Activated T-cell treated with anti-CD3 and anti-CD28 coated beads for 4 hours (primary cell): ENCODE data around the gene RPL10.

Source experiments
- DNase-seq: peaks from one replicate; pipeline ENCODE4 v3.0.0-alpha.2; 2020

The RPL10 gene

GRCh38 chrX:154431341-154431740 lies 33.2 kb downstream of the RPL10 start:
- DNase-seq: no peak

DNA sequence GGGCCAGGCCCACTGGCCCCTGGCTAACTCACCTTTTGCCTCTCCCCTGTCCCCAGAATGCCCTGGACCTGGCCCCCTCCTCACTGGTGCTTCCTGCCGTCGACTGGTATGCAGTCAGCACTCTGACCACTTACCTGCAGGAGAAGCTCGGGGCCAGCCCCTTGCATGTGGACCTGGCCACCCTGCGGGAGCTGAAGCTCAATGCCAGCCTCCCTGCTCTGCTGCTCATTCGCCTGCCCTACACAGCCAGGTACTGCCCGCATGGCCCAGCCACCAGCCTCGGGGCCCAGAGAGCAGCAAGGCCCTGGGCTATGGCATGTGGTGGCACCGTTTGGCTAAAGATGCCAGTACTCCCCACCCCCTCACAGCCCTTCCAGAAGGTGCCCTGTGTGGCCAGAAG lies 34.0 kb downstream of the RPL10 start:
- no peak for DNase-seq

GRCh38 chrX:154433605-154434004 lies 35.4 kb downstream of the RPL10 start:
- no peak for DNase-seq

GRCh38 chrX:154434394-154435168 lies 36.4 kb downstream of the RPL10 start:
- no peak for DNase-seq

DNA sequence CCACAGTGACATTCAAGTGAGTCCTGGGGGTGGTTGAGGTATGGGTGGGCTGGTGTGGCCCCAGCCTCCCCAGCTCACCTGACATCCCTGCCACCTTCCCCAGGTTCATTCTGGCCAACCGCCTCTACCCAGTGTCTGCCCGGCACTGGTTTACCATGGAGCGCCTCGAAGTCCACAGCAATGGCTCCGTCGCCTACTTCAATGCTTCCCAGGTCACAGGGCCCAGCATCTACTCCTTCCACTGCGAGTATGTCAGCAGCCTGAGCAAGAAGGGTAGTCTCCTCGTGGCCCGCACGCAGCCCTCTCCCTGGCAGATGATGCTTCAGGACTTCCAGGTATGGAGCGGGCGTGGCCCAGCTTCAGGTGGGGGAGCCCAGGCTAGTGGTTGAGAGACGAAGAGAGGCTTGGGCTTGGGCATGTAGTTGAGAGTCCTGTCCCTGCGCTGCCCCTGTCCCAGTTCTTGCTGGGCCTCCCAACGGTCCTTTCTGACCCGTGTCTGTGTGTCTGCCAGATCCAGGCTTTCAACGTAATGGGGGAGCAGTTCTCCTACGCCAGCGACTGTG lies 37.1 kb downstream of the RPL10 start:
- no peak for DNase-seq

- DNase-seq: no peak
These were observed 38.3 kb downstream of the RPL10 start for GRCh38 chrX:154436374-154436982.

DNA sequence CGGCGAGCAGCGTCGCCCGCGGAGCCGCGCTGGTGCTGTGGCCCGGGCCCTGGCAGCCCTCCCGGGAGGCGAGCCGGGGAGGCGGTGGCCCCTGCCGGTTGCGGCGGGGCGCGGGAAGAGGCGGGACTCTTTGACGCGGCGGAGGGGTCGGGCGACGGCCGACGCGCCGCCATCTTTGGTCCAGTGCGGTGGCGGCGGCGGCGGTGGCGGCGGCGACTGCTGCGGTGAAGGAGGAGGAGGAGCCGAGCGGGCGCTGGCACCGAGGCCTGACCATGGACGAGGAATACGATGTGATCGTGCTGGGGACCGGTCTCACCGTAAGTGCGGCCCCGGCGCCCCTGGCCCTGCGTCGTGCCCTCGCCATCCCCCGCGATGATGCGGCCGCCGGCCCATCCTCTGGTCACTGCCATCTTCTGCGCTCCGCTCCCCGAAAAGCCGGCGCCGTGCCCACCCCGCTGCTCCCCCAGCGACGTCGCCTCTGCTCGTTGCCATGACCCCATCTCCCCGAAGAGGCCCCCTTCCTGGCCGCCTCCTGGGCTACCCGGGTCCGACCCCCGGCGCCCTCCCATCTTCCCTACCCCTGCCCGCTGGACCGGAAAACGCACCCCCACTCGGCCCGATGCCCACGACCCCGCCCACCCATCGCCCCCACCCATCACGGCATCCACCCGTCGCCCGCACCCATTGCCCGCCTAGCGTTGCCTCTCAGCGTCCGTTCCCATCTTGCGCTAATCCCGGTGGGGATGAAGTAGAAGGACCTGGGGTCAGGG lies 39.0 kb downstream of the RPL10 start, which contains the start of gene GDI1:
Gene GDI1 (plus strand): TSS at position 172 of the 770 bp plus-strand sequence. CDS start 101 bp downstream, at position 273.
- no peak for DNase-seq

- no peak for DNase-seq
These were observed 40.1 kb downstream of the RPL10 start for GRCh38 chrX:154437971-154438893.

GRCh38 chrX:154439841-154440240 lies 41.7 kb downstream of the RPL10 start:
- no peak for DNase-seq

- DNase-seq: no peak
These were observed 42.6 kb downstream of the RPL10 start for GRCh38 chrX:154440623-154441357.

DNA sequence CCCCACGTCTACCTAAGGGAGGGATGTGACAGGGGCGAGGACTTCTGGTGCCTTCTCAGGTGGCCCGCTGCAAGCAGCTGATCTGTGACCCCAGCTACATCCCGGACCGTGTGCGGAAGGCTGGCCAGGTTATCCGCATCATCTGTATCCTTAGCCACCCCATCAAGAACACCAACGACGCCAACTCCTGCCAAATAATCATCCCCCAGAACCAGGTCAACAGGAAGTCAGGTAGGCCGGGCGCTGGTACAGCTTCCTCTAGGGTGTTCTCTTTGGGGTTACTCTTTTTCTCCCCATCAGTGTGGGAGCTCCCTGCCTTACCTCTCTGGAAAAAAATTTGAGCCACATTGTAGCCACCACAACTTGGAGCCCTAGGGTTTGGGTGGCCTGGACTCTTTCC lies 43.4 kb downstream of the RPL10 start:
- no peak for DNase-seq

- DNase-seq: no peak
These were observed 44.0 kb downstream of the RPL10 start for GRCh38 chrX:154441984-154442707.

GRCh38 chrX:154443479-154443910 lies 45.3 kb downstream of the RPL10 start:
- DNase-seq: no peak

DNA sequence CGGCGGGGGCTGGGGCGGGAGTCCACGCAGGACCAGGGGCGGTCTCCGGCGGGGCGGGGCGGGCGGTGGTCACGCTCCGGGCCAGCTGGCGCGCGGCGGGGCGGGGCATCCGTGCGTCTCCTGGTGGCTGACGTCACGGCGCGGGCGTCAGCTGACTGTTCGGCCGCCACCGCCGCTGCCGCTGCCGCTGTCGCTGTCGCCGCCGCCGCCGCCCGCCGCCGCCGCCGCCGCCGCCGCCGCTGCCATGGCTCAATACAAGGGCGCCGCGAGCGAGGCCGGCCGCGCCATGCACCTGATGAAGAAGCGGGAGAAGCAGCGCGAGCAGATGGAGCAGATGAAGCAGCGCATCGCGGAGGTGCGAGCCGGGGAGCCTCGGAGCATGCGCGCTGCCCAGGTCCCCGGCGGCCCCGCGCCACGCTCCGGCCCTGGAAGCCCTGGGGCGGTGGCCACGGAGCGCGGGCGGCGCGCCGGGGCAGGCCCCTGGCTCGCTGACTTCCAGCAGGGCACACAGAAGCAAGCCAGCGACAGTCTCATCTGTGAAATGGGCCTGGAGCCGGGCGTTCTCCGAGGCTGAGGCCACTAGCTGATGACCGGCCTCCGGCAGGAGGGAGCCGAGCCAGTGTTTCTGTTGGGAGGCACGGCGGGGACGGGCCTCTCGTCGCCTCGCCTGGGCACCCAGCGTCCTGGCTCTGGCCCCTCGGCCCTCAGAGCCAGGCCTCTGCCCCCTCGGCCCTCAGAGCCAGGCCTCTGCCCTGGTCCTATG lies 46.0 kb downstream of the RPL10 start, which contains the start of gene FAM50A:
Gene FAM50A (plus strand): TSS at position 150 of the 763 bp plus-strand sequence. CDS start 95 bp downstream, at position 245.
- peak; percentile 41 for DNase-seq

GRCh38 chrX:154444755-154445246 lies 46.6 kb downstream of the RPL10 start:
- DNase-seq: no peak

- DNase-seq: no peak
These were observed 47.6 kb downstream of the RPL10 start for GRCh38 chrX:154445776-154446175.

DNA sequence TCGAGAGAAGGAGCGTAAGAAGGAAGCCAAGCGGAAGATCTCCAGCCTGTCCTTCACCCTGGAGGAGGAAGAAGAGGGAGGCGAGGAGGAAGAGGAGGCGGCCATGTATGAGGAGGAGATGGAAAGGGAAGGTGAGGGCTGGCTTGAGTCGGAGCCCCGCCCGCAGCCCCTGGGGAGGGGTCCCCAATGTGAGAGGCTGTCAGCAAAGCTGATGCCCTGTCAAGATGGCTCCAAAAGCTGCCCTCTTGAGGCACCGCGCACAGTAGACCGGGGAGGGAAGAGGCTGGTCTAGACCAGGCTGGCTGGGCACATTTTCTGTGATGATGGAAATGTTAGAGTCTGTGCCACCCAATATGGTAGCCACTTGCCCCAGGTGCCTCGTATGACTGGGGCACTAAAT lies 48.3 kb downstream of the RPL10 start:
- DNase-seq: no peak

GRCh38 chrX:154448484-154448883 lies 50.3 kb downstream of the RPL10 start:
- no peak for DNase-seq

- DNase-seq: no peak
These were observed 51.4 kb downstream of the RPL10 start for GRCh38 chrX:154449618-154450017.

DNA sequence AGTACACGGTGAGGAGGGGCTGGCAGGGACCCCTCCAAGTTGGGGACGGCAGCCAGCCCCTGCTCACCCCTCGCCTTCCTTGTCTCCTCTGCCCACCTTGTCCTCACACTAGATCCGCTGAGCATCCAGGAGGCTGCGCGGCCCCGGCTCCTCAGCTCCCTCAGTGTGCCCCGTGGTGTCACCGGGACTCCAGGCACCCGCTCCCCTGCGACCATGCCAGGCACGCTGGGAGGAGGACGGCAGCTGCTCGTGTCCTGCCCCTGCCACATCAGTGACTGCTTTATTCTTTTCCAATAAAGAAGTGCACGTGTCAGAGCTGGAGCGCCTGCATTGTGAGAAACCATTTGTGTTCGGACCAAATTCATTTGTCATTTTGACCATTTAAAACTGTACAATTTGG lies 52.1 kb downstream of the RPL10 start:
- no peak for DNase-seq
